Caki2 (cell line): ENCODE data around the gene MUC13. TPM values are rescaled to one million over a fixed set of nuclear protein-coding genes. Genes with fewer than 3 reads are reported as not detected.

Experiments
- total RNA-seq: library from RNA; depleted of rRNA; stranded (reverse); fragments of >200 nt; shearing (Covaris generic); gene quantifications from 2 replicates; pipeline ENCODE4 v1.2.3, GENCODE V29; 2014; ENCODE audit warnings: low replicate concordance; rRNA removed

Gene MUC13
- total RNA-seq, 1 experiment from 2014 or later = 0.37 TPM

Other genes with a start within 250 kb of the MUC13 start
- gene UMPS, start 204.3 kb downstream of the MUC13 start, total RNA-seq = 25.3 and 49.3 TPM in 2 replicates
- gene ITGB5, start 47.4 kb downstream of the MUC13 start, total RNA-seq = 361 and 475 TPM in 2 replicates
- gene HEG1, start 121.2 kb upstream of the MUC13 start, total RNA-seq = 4.7 and 5.0 TPM in 2 replicates